Astrocyte (in vitro differentiated cells and primary cell): ENCODE measurements around the gene GLUL. TPM values are rescaled to one million over a fixed set of nuclear protein-coding genes. Genes with fewer than 3 reads are reported as not detected.

Source experiments
- DNase-seq: peaks from one replicate; pipeline ENCODE4 v3.0.0-alpha.2; 2010; ENCODE audit warnings: low read depth
- FAIRE-seq: peaks from 2 replicates; lab custom pipeline; 2011; peaks lifted over from hg19 to GRCh38; lab: Jason Lieb, UNC
- H2AFZ ChIP-seq: 2 replicates; pipeline ENCODE4 v1.6.0; 2012; ENCODE audit warnings: low read depth, low read length, inconsistent platforms
- H3K27ac ChIP-seq: 2 replicates; pipeline ENCODE4 v1.5.1; 2011; ENCODE audit warnings: low read depth, low read length, inconsistent platforms
- H3K27me3 ChIP-seq: 2 replicates; pipeline ENCODE4 v1.6.0; 2011; ENCODE audit warnings: low read length, inconsistent platforms; ENCODE audit not compliant: insufficient read depth
- H3K36me3 ChIP-seq: 2 replicates; pipeline ENCODE4 v1.5.1; 2011; ENCODE audit warnings: low read length, inconsistent platforms; ENCODE audit not compliant: insufficient read depth
- H3K4me1 ChIP-seq: 2 replicates; pipeline ENCODE4 v1.5.1; 2011; ENCODE audit warnings: low read length, inconsistent platforms; ENCODE audit not compliant: insufficient read depth
- H3K4me2 ChIP-seq: 2 replicates; pipeline ENCODE4 v1.6.0; 2012; ENCODE audit warnings: low read length, inconsistent platforms
- H3K4me3 ChIP-seq: 2 replicates; pipeline ENCODE4 v1.5.1; 2011; ENCODE audit warnings: low read depth, mild to moderate bottlenecking, low read length, inconsistent platforms; ENCODE audit not compliant: insufficient read depth
- H3K79me2 ChIP-seq: 2 replicates; pipeline ENCODE4 v1.6.0; 2012; ENCODE audit warnings: mild to moderate bottlenecking, low read length, inconsistent platforms; ENCODE audit not compliant: insufficient read depth
- H3K9ac ChIP-seq: 2 replicates; pipeline ENCODE4 v1.6.0; 2012; ENCODE audit warnings: mild to moderate bottlenecking, low read length, inconsistent platforms
- H3K9me3 ChIP-seq: 2 replicates; pipeline ENCODE4 v1.5.1; 2012; ENCODE audit warnings: low read depth, mild to moderate bottlenecking, low read length, inconsistent platforms; ENCODE audit not compliant: insufficient read depth
- H4K20me1 ChIP-seq: 2 replicates; pipeline ENCODE4 v1.6.0; 2012; ENCODE audit warnings: low read length, inconsistent platforms; ENCODE audit not compliant: insufficient read depth
- H3K27ac Mint-ChIP-seq: one replicate; pipeline ENCODE4 v1.8.0; 2021; ENCODE audit warnings: mild to moderate bottlenecking, mixed read lengths; ENCODE audit not compliant: unreplicated experiment
- H3K27me3 Mint-ChIP-seq: one replicate; pipeline ENCODE4 v1.8.0; 2021; ENCODE audit warnings: low read depth, mixed read lengths; ENCODE audit not compliant: unreplicated experiment
- H3K36me3 Mint-ChIP-seq: one replicate; pipeline ENCODE4 v1.8.0; 2021; ENCODE audit warnings: low read depth, mixed read lengths; ENCODE audit not compliant: unreplicated experiment
- H3K4me1 Mint-ChIP-seq: one replicate; pipeline ENCODE4 v1.8.0; 2021; ENCODE audit warnings: low read depth, mixed read lengths; ENCODE audit not compliant: unreplicated experiment
- H3K4me3 Mint-ChIP-seq: one replicate; pipeline ENCODE4 v1.8.0; 2021; ENCODE audit warnings: mild to moderate bottlenecking, moderate library complexity, mixed read lengths; ENCODE audit not compliant: unreplicated experiment
- H3K9me3 Mint-ChIP-seq: one replicate; pipeline ENCODE4 v1.8.0; 2021; ENCODE audit warnings: mild to moderate bottlenecking, mixed read lengths; ENCODE audit not compliant: unreplicated experiment
- CTCF ChIP-seq: IDR thresholded peaks from 2 replicates; pipeline ENCODE4 v1.5.1; 2011; ENCODE audit warnings: low read depth, mild to moderate bottlenecking, inconsistent platforms, low read length, moderate library complexity; ENCODE audit not compliant: insufficient read depth
- EZH2 ChIP-seq: IDR thresholded peaks from 2 replicates; pipeline ENCODE4 v1.6.1; 2012; ENCODE audit warnings: mild to moderate bottlenecking, low read length, inconsistent platforms; ENCODE audit not compliant: insufficient read depth
- total RNA-seq: library from RNA; stranded (reverse); gene quantifications from 2 replicates; pipeline ENCODE4 v1.2.1, GENCODE V29; 2021

Gene GLUL
- total RNA-seq, 1 donor from 2014 or later, result 158 TPM

- FAIRE-seq (no peak), DNase-seq (no peak)
- H3K27ac Mint-ChIP-seq, result no peak overlapping the region
- Histone ChIP-seq H3K9me3 (no peaks in the 10 kb centered on the region), H3K36me3 (no peaks in the 10 kb centered on the region), H3K27me3 (no peaks in the 10 kb centered on the region), H3K4me1 (no peaks in the 10 kb centered on the region), H4K20me1 (no peaks in the 10 kb centered on the region), H3K27ac (no peak overlapping the region), H3K79me2 (no peaks in the 10 kb centered on the region), H2AFZ (no peak overlapping the region), H3K4me3 (no peak overlapping the region), H3K4me2 (no peak overlapping the region), H3K9ac (no peak overlapping the region)
- peaks cover 4% of the 10 kb centered on the region for H3K4me1 Mint-ChIP-seq
- H3K27me3 Mint-ChIP-seq, result no peaks in the 10 kb centered on the region
- no peaks in the 10 kb centered on the region for H3K36me3 Mint-ChIP-seq
- no peaks in the 10 kb centered on the region for H3K9me3 Mint-ChIP-seq
- TF ChIP-seq EZH2 (no peak), CTCF (no peak)
- no peak overlapping the region for H3K4me3 Mint-ChIP-seq
These were observed 14.0 kb upstream of the GLUL start for GRCh38 chr1:182405578-182405977.

- Histone ChIP-seq H2AFZ (no peak overlapping the region), H3K36me3 (no peaks in the 10 kb centered on the region), H3K27me3 (no peaks in the 10 kb centered on the region), H4K20me1 (no peaks in the 10 kb centered on the region), H3K9me3 (no peaks in the 10 kb centered on the region), H3K79me2 (no peaks in the 10 kb centered on the region), H3K4me3 (no peak overlapping the region), H3K9ac (no peak overlapping the region), H3K4me1 (no peaks in the 10 kb centered on the region), H3K27ac (no peak overlapping the region), H3K4me2 (no peak overlapping the region)
- H3K36me3 Mint-ChIP-seq, result no peaks in the 10 kb centered on the region
- H3K4me3 Mint-ChIP-seq, result no peak overlapping the region
- peaks cover 4% of the 10 kb centered on the region for H3K4me1 Mint-ChIP-seq
- no peak overlapping the region for H3K27ac Mint-ChIP-seq
- no peak for DNase-seq
- no peak for FAIRE-seq
- no peaks in the 10 kb centered on the region for H3K27me3 Mint-ChIP-seq
- no peaks in the 10 kb centered on the region for H3K9me3 Mint-ChIP-seq
- no peak for TF ChIP-seq EZH2
- TF ChIP-seq CTCF, result no peak
These were observed 13.2 kb upstream of the GLUL start for GRCh38 chr1:182404781-182405180.

- no peak for DNase-seq
- H3K9me3 ChIP-seq, result no peaks in the 10 kb centered on the region
- H3K4me1 Mint-ChIP-seq, result peaks cover 15% of the 10 kb centered on the region
These were observed 9.0 kb upstream of the GLUL start, which contains the start of gene TEDDM1 for GRCh38 chr1:182400567-182400966. TEDDM1 (minus strand) TSS chr1:182400667; CDS start chr1:182400485, 182 bp downstream.

More at GRCh38 chr1:182400567-182400966, 9.0 kb upstream of the GLUL start, which contains the start of gene TEDDM1:
- H4K20me1 ChIP-seq, result no peaks in the 10 kb centered on the region
- no peak within 1 kb of the TSS for H3K27ac ChIP-seq
- peaks cover 6% of the 10 kb centered on the region for H3K4me1 ChIP-seq
- no peaks in the 10 kb centered on the region for H3K36me3 ChIP-seq
- no peak within 1 kb of the TSS for H3K4me3 ChIP-seq
- H3K9ac ChIP-seq, result no peak within 1 kb of the TSS
- no peak for FAIRE-seq
- H3K4me3 Mint-ChIP-seq, result no peak within 1 kb of the TSS
- H3K4me2 ChIP-seq, result no peak within 1 kb of the TSS
- no peaks in the 10 kb centered on the region for H3K36me3 Mint-ChIP-seq
- H2AFZ ChIP-seq, result no peak within 1 kb of the TSS
- H3K27me3 ChIP-seq, result no peaks in the 10 kb centered on the region
- no peaks in the 10 kb centered on the region for H3K79me2 ChIP-seq
- TF ChIP-seq EZH2 (no peak), CTCF (no peak)
- no peaks in the 10 kb centered on the region for H3K9me3 Mint-ChIP-seq
- H3K27ac Mint-ChIP-seq, result peak within 1 kb of the TSS; percentile 50
- H3K27me3 Mint-ChIP-seq, result peaks cover 2% of the 10 kb centered on the region
